ENCODE results near the gene GSTK1. TPM values are rescaled to one million over a fixed set of nuclear protein-coding genes. Genes with fewer than 3 reads are reported as not detected.
A peak's percentile ranks its signal among the peaks of the same experiment; 100 is the strongest.

GSTK1 gene
- total and polyA plus RNA-seq, 5 donors = 182 to 280 (median 239) TPM

DNA sequence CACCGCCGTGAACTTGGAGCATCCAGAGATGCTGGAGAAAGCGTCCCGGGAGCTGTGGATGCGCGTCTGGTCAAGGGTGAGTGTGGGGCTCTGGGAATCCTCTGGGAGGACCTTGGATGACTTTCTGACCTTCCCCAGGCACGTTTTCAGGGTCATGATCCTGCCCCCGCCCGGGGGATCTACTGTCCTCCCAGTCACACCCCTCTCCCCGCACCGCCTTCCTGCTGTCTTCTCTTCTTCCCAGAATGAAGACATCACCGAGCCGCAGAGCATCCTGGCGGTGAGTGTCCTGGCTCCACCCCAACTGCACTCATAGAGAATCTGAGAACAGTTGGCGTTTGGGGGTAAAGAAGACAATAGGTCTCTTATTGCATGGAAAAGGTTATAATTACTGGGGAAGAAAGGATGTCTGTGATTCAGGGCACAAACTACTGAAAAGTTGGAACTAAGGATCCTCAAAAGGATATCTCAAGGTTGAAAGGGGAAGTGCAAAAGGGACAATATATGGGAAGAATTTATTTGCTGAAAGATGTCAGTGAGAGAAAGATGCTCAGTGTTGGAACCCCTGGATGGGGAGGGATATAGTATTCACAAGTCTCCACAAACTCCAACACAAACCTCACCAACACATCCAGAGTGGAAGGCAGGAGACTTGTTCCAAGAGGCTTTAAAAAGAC lies 1.9 kb downstream of the GSTK1 start:
- Histone ChIP-seq H3K4me1 (ENCODE audit: control insufficient read depth, insufficient read depth, low read length) (peaks cover 10% of the 10 kb centered on the region), H3K27ac (ENCODE audit: low read length) (peak overlapping the region; percentile 25), H3K4me3 (ENCODE audit: low read length) (no peak overlapping the region), H3K27me3 (ENCODE audit: control insufficient read depth, insufficient read depth) (no peaks in the 10 kb centered on the region), H3K9me3 (ENCODE audit: control insufficient read depth, low read length) (no peaks in the 10 kb centered on the region)
- DNase-seq = peak in 2 of 3 donors; percentile 53 to 59
- ATAC-seq = no peak
- intact Hi-C loops (cut with DNase I) = loop anchor here in 2 of 4 donors (10.0 kb wide), 2 partner anchors 120 to 150 kb away; partner anchors contain the start of gene ZYX (in 1 of the 2)
- WGBS = 62% methylated on average over 15 of the region's 15 CpGs

DNA sequence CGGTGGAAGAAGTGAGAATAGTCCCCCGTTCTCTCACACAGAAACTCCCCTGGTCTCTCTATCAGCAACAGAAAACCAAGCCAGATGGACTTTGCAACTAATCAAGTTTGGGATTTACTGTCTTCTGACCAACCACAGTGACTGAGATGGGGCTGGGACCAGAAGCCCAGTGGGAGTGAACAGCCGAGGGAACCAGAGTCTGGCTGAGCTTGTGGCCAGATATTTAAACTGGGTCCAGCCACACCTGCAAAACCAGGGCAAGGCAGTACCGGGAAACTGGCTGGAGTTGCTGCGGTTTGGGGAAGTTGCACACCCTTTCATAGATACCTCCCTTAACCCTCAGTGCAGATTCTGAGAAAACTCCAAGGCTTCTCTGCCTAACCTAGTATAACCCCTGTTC lies 6.0 kb downstream of the GSTK1 start:
- H3K27me3 ChIP-seq (ENCODE audit: control insufficient read depth, insufficient read depth) = no peaks in the 10 kb centered on the region
- no peaks in the 10 kb centered on the region for H3K9me3 ChIP-seq (ENCODE audit: control insufficient read depth, low read length)
- peaks cover 10% of the 10 kb centered on the region for H3K4me1 ChIP-seq (ENCODE audit: control insufficient read depth, insufficient read depth, low read length)
- WGBS = 74% methylated on average over 5 of the region's 5 CpGs
- no peak overlapping the region for H3K4me3 ChIP-seq (ENCODE audit: low read length)
- intact Hi-C loops (cut with DNase I) = loop anchor here in 2 of 4 donors (10.0 kb wide), 2 partner anchors 116 to 146 kb away; partner anchors contain the start of gene ZYX (in 1 of the 2)
- ATAC-seq = peak in 1 of 2 donors; percentile 40
- H3K27ac ChIP-seq (ENCODE audit: low read length) = no peak overlapping the region
- no peak for DNase-seq

DNA sequence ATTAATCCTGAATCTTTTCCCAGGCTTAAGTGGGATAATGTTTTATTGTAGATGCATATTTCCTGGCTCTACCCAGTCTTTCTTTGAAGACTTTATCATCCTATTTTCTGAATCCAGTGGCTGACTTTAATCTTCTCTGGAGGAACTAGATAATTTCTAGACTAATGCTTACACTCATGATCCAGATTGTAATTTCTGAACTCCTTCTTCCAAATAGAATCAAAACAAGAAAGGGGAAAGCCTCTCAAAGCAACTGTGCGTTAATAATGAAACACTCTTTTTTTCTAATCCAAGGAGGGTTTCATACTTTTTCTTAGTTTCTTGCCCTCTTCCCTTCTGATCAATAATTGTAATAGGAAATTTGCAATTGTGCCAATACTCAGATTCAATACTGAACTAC lies 8.0 kb downstream of the GSTK1 start:
- Histone ChIP-seq H3K4me3 (ENCODE audit: low read length) (no peak overlapping the region), H3K4me1 (ENCODE audit: control insufficient read depth, insufficient read depth, low read length) (no peaks in the 10 kb centered on the region), H3K27me3 (ENCODE audit: control insufficient read depth, insufficient read depth) (no peaks in the 10 kb centered on the region), H3K27ac (ENCODE audit: low read length) (no peak overlapping the region), H3K9me3 (ENCODE audit: control insufficient read depth, low read length) (no peaks in the 10 kb centered on the region)
- intact Hi-C loops (cut with DNase I) = no loop called here
- 92% methylated on average over 1 of the region's 1 CpG for WGBS
- no peak for ATAC-seq
- no peak for DNase-seq

DNA sequence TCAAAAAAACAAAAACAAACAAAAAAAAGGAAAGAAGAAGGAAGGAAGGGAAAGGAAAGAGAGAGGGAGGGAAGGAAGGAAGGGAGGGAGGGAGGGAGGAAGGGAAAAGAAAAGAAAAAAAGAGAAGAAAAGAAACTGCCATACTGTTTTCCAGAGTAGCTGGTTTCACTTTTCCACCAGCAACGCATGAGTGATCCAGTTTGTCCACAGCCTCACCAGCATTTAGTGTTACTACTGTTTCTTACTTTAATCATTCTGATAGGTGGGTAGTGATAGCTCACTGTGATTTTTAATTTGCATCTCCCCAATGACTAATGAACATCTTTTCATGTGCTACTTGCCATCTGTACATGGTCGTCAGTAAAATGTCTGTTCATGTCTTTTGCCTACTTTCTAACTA lies 9.6 kb downstream of the GSTK1 start:
- H3K27me3 ChIP-seq (ENCODE audit: control insufficient read depth, insufficient read depth) = no peaks in the 10 kb centered on the region
- WGBS = 93% methylated on average over 2 of the region's 2 CpGs
- DNase-seq = no peak

DNA sequence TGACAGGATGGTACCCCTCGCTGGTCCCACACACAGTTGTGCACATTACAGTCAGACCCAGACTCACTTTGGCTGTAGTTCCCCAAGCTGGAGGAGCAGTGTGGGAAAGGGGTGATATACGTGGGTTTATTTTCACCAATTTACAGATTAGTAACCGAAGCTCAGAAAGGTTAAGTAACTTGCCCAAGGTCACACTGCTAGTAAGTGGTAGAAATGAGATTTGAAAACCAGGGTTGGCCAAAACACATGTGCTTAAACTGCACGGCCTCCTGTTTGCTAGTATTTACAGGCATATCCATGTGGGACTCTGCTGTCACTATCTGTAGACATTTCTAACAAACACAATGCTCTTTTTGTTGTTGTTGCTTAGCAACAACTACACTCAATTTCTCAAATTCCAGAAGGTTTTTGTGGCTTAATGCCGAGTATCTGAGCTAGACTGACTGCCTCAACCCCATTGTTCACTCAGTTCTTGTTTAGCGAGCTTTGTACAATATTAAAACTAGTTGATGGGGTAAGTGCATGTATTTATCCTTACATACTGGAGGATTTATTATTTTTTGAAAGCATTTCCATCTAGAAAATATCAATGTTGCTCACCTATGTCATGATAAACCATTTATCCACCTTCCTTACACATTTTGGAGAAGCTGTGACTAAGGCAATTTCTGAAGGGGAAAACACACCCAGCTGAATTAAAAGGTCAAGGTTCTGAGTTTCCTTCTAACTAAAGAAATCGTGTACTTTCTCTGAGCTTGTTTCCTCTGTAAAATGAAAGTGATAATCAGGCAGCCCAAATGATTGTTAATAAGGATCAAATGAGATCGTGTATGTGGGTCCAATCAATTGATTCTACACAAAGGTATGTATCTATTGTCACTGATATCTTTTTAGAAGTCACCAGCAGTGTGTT lies 16.2 kb downstream of the GSTK1 start:
- H3K9me3 ChIP-seq (ENCODE audit: control insufficient read depth, low read length) = no peaks in the 10 kb centered on the region
- no peaks in the 10 kb centered on the region for H3K27me3 ChIP-seq (ENCODE audit: control insufficient read depth, insufficient read depth)
- ATAC-seq = peak; percentile 86 to 87
- no peaks in the 10 kb centered on the region for H3K4me1 ChIP-seq (ENCODE audit: control insufficient read depth, insufficient read depth, low read length)
- H3K4me3 ChIP-seq (ENCODE audit: low read length) = peak overlapping the region; percentile 32
- no peak for DNase-seq
- intact Hi-C loops (cut with DNase I) = no loop called here
- H3K27ac ChIP-seq (ENCODE audit: low read length) = peak overlapping the region; percentile 77
- WGBS = 38% methylated on average over 8 of the region's 8 CpGs

More for the DNA sequence above, 9.6 kb downstream of the GSTK1 start:
- no peak overlapping the region for H3K27ac ChIP-seq (ENCODE audit: low read length)
- no peaks in the 10 kb centered on the region for H3K9me3 ChIP-seq (ENCODE audit: control insufficient read depth, low read length)
- intact Hi-C loops (cut with DNase I) = no loop called here
- ATAC-seq = no peak
- H3K4me3 ChIP-seq (ENCODE audit: low read length) = no peak overlapping the region
- H3K4me1 ChIP-seq (ENCODE audit: control insufficient read depth, insufficient read depth, low read length) = no peaks in the 10 kb centered on the region

DNA sequence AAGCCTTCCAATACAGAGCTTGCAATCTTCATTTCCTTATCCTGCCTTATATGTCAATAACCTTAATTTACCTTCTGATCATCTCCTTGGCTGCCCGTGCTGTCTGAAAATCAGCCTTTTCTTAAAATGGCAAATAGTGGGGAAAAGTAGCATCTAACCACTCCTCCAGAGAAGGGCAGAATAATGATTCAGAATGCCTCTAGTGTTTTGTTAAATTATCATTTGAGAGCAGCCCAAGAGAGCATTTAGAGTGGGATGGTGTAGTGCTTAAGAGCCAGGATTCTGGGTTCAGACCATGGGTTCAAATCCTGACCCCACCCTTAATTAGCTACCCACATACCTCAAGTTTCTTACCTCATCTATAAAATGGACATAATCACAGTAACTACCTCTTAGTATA lies 16.9 kb downstream of the GSTK1 start:
- no peak for DNase-seq
- no peaks in the 10 kb centered on the region for H3K27me3 ChIP-seq (ENCODE audit: control insufficient read depth, insufficient read depth)
- H3K9me3 ChIP-seq (ENCODE audit: control insufficient read depth, low read length) = no peaks in the 10 kb centered on the region
- intact Hi-C loops (cut with DNase I) = no loop called here
- peak overlapping the region; percentile 72 for H3K27ac ChIP-seq (ENCODE audit: low read length)
- WGBS = 50% methylated on average over 1 of the region's 1 CpG
- H3K4me1 ChIP-seq (ENCODE audit: control insufficient read depth, insufficient read depth, low read length) = no peaks in the 10 kb centered on the region
- H3K4me3 ChIP-seq (ENCODE audit: low read length) = peak overlapping the region; percentile 32
- ATAC-seq = no peak

DNA sequence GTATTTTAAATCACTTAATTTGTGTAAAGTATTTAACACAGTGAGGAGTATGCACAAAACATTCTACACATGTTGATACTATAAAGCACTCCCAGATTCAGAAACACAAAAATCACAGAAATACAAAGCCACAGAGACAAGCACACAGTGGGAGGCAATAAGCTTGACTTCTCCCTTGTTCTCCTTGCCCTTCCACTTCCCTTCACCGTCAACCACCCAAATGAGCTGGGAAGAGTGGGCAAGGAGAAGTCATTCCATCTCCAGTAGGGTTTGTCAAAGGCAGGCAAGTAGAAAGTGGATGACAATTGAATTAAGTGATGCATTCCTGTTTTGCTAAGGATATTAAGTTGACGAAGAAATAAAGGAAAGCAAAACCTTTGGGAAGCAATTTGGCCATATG lies 17.3 kb downstream of the GSTK1 start:
- H3K4me3 ChIP-seq (ENCODE audit: low read length) = no peak overlapping the region
- no peak for ATAC-seq
- 83% methylated on average over 2 of the region's 2 CpGs for WGBS
- no peaks in the 10 kb centered on the region for H3K27me3 ChIP-seq (ENCODE audit: control insufficient read depth, insufficient read depth)
- no peak for DNase-seq
- intact Hi-C loops (cut with DNase I) = no loop called here
- H3K27ac ChIP-seq (ENCODE audit: low read length) = no peak overlapping the region
- H3K9me3 ChIP-seq (ENCODE audit: control insufficient read depth, low read length) = no peaks in the 10 kb centered on the region
- H3K4me1 ChIP-seq (ENCODE audit: control insufficient read depth, insufficient read depth, low read length) = no peaks in the 10 kb centered on the region

DNA sequence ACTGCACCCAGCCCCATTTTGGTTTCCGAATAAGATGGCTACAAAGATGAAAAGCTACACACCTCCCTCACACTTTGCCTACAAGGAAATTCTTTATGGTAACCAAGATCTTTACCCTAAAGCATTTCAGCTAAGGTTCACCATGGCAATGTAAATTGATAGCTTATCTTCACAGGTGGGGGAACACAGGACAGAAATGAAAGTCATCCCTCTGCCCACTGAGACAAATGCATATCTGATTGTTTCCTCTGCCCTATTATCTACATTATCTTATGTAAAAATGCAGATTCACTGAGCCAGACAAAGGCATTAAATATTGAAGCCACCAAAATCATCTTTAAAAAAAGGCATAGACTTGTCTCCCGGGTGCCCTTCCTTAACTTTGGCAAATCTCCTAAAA lies 18.3 kb downstream of the GSTK1 start:
- 89% methylated on average over 2 of the region's 2 CpGs for WGBS
- H3K4me1 ChIP-seq (ENCODE audit: control insufficient read depth, insufficient read depth, low read length) = no peaks in the 10 kb centered on the region
- no peaks in the 10 kb centered on the region for H3K27me3 ChIP-seq (ENCODE audit: control insufficient read depth, insufficient read depth)
- no peaks in the 10 kb centered on the region for H3K9me3 ChIP-seq (ENCODE audit: control insufficient read depth, low read length)
- intact Hi-C loops (cut with DNase I) = no loop called here
- ATAC-seq (no peak), DNase-seq (no peak)
- H3K4me3 ChIP-seq (ENCODE audit: low read length) = no peak overlapping the region
- no peak overlapping the region for H3K27ac ChIP-seq (ENCODE audit: low read length)

DNA sequence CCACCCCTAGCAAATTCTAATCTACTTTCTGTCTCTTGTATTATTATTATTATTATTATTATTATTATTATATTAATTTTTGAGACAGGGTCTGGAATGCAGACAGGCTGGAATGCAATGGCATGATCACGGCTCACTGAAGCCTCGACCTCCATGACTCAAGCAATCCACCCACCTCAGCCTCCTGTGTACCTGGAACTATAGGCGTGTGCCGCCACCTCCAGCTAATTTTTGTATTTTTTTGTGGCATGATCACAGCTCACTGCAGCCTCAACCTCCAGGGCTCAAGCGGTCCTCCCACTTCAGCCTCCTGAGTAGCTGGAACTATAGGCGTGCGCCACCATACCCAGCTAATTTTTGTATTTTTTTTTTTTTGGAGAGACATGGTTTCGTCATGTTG lies 18.9 kb downstream of the GSTK1 start:
- no peak overlapping the region for H3K4me3 ChIP-seq (ENCODE audit: low read length)
- H3K27ac ChIP-seq (ENCODE audit: low read length) = no peak overlapping the region
- intact Hi-C loops (cut with DNase I) = no loop called here
- ATAC-seq (no peak), DNase-seq (no peak)
- H3K27me3 ChIP-seq (ENCODE audit: control insufficient read depth, insufficient read depth) = no peaks in the 10 kb centered on the region
- no peaks in the 10 kb centered on the region for H3K4me1 ChIP-seq (ENCODE audit: control insufficient read depth, insufficient read depth, low read length)
- no peaks in the 10 kb centered on the region for H3K9me3 ChIP-seq (ENCODE audit: control insufficient read depth, low read length)
- 97% methylated on average over 8 of the region's 8 CpGs for WGBS

DNA sequence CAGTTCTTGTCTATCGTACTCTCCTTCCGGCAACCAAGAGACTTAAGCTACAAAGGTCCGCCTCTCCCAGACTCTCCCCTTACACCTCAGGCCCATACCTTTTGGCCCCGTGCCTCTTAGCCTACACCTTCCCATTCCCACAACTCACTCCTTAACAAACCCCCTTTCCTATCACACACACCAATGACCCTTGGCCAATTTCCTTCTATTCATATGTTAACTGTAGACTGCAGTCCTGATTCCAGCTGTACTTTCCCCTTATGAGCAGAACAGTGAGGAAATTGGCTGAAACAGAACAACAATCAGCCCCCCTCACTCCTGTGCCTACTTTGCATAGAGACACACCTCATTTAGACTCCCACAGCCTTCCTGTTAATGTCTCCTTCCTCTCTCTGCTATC lies 20.1 kb downstream of the GSTK1 start:
- no peak for DNase-seq
- ATAC-seq = no peak
- no peak overlapping the region for H3K4me3 ChIP-seq (ENCODE audit: low read length)
- H3K4me1 ChIP-seq (ENCODE audit: control insufficient read depth, insufficient read depth, low read length) = no peaks in the 10 kb centered on the region
- no peaks in the 10 kb centered on the region for H3K27me3 ChIP-seq (ENCODE audit: control insufficient read depth, insufficient read depth)
- intact Hi-C loops (cut with DNase I) = no loop called here
- H3K27ac ChIP-seq (ENCODE audit: low read length) = no peak overlapping the region
- H3K9me3 ChIP-seq (ENCODE audit: control insufficient read depth, low read length) = no peaks in the 10 kb centered on the region
- WGBS = 74% methylated on average over 4 of the region's 4 CpGs

Data from right cardiac atrium (tissue), 5 donors.